ENCODE measurements around the gene C1QL2.

Gene C1QL2

GRCh38 chr2:119123389-119123788 is 35.2 kb downstream of the C1QL2 start:
- TF ChIP-seq ZBTB7A (IDR thresholded peaks at IDR 0.05; ENCODE audit: low read depth) (no peak), CEBPB (IDR thresholded peaks at IDR 0.05) (no peak), TEAD4 (IDR thresholded peaks at IDR 0.05) (no peak), REST (IDR thresholded peaks at IDR 0.05; ENCODE audit: low read depth) (no peak), YY1 (IDR thresholded peaks at IDR 0.05; ENCODE audit: low read depth) (no peak), TAF1 (IDR thresholded peaks at IDR 0.05; ENCODE audit: low read depth) (no peak), CREB1 (IDR thresholded peaks at IDR 0.05; ENCODE audit: low read depth) (no peak), EP300 (IDR thresholded peaks at IDR 0.05; ENCODE audit: borderline replicate concordance) (no peak), FOXM1 (IDR thresholded peaks at IDR 0.05; ENCODE audit: borderline replicate concordance, low read depth) (no peak), MAX (IDR thresholded peaks at IDR 0.05) (no peak), USF1 (IDR thresholded peaks at IDR 0.05) (no peak), TCF12 (IDR thresholded peaks at IDR 0.05; ENCODE audit: low read depth) (no peak), NFIC (IDR thresholded peaks at IDR 0.05) (no peak), RAD21 (IDR thresholded peaks at IDR 0.05; ENCODE audit: low read depth) (no peak), EGR1 (IDR thresholded peaks at IDR 0.05) (no peak)

GRCh38 chr2:119122663-119123062 is 35.9 kb downstream of the C1QL2 start:
- TF ChIP-seq ZBTB7A (IDR thresholded peaks at IDR 0.05; ENCODE audit: low read depth) (no peak), USF1 (IDR thresholded peaks at IDR 0.05) (peak; percentile 64), CEBPB (IDR thresholded peaks at IDR 0.05) (peak; percentile 98)

GRCh38 chr2:119119999-119120756 is 38.4 kb downstream of the C1QL2 start:
- TF ChIP-seq NFIC (IDR thresholded peaks at IDR 0.05): no peak
- no peak for TF ChIP-seq REST (IDR thresholded peaks at IDR 0.05; ENCODE audit: low read depth)
- no peak for TF ChIP-seq EGR1 (IDR thresholded peaks at IDR 0.05)
- TF ChIP-seq TEAD4 (IDR thresholded peaks at IDR 0.05): no peak
- TF ChIP-seq YY1 (IDR thresholded peaks at IDR 0.05; ENCODE audit: low read depth): no peak
- TF ChIP-seq TCF12 (IDR thresholded peaks at IDR 0.05; ENCODE audit: low read depth): no peak
- TF ChIP-seq MAX (IDR thresholded peaks at IDR 0.05): no peak

GRCh38 chr2:119119076-119119785 is 39.3 kb downstream of the C1QL2 start:
- TF ChIP-seq CEBPB (IDR thresholded peaks at IDR 0.05) (no peak), CREB1 (IDR thresholded peaks at IDR 0.05; ENCODE audit: low read depth) (no peak), EP300 (IDR thresholded peaks at IDR 0.05; ENCODE audit: borderline replicate concordance) (no peak)

- TF ChIP-seq USF1 (IDR thresholded peaks at IDR 0.05) (no peak), FOXM1 (IDR thresholded peaks at IDR 0.05; ENCODE audit: borderline replicate concordance, low read depth) (no peak), EP300 (IDR thresholded peaks at IDR 0.05; ENCODE audit: borderline replicate concordance) (no peak), EGR1 (IDR thresholded peaks at IDR 0.05) (no peak), TEAD4 (IDR thresholded peaks at IDR 0.05) (no peak), REST (IDR thresholded peaks at IDR 0.05; ENCODE audit: low read depth) (no peak), TAF1 (IDR thresholded peaks at IDR 0.05; ENCODE audit: low read depth) (no peak)
Observed at GRCh38 chr2:119117891-119118882, 40.4 kb downstream of the C1QL2 start.

All from Ishikawa (cell line).